ENCODE results near the gene CKB. TPM values are rescaled to one million over a fixed set of nuclear protein-coding genes. Genes with fewer than 3 reads are reported as not detected.

Gene CKB
- total and polyA plus RNA-seq, 9 of the 15 experiments (the other 6 are each of a cell fraction or from before 2014, with no cell fraction given): 23.9 to 692 (median 132) TPM

DNA sequence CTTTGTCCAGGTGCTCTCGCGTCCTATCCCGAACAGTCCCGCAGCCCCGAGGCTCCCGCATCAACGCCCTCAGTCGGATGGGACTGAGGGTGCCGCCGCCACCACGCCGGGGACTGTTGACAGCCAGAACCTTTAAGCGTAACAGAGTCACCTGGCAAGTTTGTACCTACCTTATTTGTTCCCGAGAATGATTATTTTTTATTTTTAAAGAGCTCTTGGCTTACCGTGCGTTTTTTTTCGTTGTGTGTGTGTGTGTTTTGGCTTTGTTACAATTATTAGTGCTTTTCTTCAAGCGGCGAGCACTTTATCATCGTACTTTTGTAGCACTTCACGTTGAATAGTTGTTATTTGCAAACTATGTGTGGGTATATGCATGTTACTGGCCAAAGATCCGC, 40.6 kb upstream of the CKB start (continued):
- no peak for TF ChIP-seq PHB2 (IDR thresholded peaks at IDR 0.05; ENCODE audit: low read depth)

DNA sequence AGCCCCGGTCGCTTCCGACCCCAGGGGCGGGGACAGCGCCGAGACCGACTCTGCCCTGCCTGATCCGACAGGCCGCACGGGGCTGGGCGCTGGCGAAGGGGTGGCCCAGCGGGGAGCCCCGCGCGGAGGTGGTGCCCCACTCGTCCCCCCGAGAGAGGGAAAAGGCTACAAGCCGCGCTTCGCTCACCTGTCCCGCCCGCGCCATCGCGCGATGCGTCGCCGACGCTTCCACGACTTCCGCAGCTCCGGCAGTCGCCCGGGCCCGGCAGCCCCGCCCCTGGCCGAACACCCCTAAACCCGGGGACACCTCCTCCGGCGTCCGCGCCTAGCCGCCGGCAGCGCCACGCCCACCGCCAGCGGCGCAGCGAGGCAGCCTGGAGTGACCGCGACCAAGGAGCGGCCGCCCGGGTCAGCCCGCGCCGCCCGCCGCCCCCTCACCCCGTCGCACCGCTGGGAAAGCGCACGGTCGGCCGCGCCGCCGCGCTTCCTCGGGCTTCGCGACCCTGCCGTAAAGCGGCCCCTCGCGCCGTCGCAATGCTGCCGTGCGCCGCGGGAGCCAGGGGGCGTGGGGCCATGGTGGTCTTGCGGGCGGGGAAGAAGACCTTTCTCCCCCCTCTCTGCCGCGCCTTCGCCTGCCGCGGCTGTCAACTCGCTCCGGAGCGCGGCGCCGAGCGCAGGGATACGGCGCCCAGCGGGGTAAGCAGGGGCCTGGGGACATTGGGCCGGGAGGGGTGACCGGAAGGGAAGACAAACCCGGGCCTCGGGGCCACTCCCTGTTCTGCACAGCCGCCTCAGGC, 40.0 kb upstream of the CKB start, which contains the start of the genes BAG5 and COA8:
TSS of gene BAG5 (minus strand) at position 229 of the 797 bp plus-strand sequence. CDS start 1,493 bp downstream, outside the sequence.
TSS of gene COA8 (plus strand) at position 532 of the 797 bp plus-strand sequence. CDS start at position 574, 42 bp downstream.
- ATAC-seq: peak; percentile 84
- H3K27me3 ChIP-seq (ENCODE audit: control insufficient read depth in 2 of 2, insufficient read depth in 2 of 2, low read length in 2 of 2): no peaks in the 10 kb centered on the region
- H3K9me3 ChIP-seq (replicated peaks; ENCODE audit: control insufficient read depth, insufficient read depth, low read depth, low read length): no peaks in the 10 kb centered on the region
- peak; percentile 82 to 90 (median 85) for DNase-seq (ENCODE audit: extremely low read depth in 1 of 4, low spot score in 3 of 4)
- H3K9ac ChIP-seq (ENCODE audit: insufficient read depth in 1 of 2, low read depth in 2 of 2, low read length in 2 of 2): peak within 1 kb of the TSS; percentile 84 to 96
- BruUV-seq (replicated peaks): no TSS peak
- WGBS (ENCODE audit: insufficient coverage, low coverage, missing lambda C conversion rate): 0% methylated on average over 22 of the region's 109 CpGs
- ChIA-PET CTCF (ENCODE audit: low intra/inter-chr PET ratio) (interaction anchor here (0.7 kb wide), 1 partner anchor 1912 kb away, joined by 3 read pairs; no protein-coding TSS in a partner anchor), POLR2A (interaction anchor here (0.6 to 1.2 kb wide), 3 partner anchors 14 to 26 kb away, joined by 4 read pairs; no protein-coding TSS in a partner anchor)
- intact Hi-C loops (cut with micrococcal nuclease) (loop anchor here (5.0 kb wide), 1 partner anchor 45 kb away; no protein-coding TSS in a partner anchor), in situ Hi-C loops (cut with MboI) (no loop called here)
- H3K9me1 ChIP-seq (ENCODE audit: control insufficient read depth, insufficient read depth, low read length): no peaks in the 10 kb centered on the region
- peak within 1 kb of the TSS; percentile 82 for H3K4me2 ChIP-seq (ENCODE audit: insufficient read depth, low read length)
- peaks cover 3 to 5% of the 10 kb centered on the region in 2 experiments; a peak in 3 of 5 replicates for H3K4me1 ChIP-seq (replicated peaks in 1 of 2; ENCODE audit: control insufficient read depth in 2 of 2, insufficient read depth in 2 of 2, low read length in 2 of 2)
- H3K36me3 ChIP-seq (ENCODE audit: control insufficient read depth, insufficient read depth, low read length): peaks cover 35% of the 10 kb centered on the region
- H3K79me2 ChIP-seq (ENCODE audit: control insufficient read depth, insufficient read depth, low read length): peaks cover 84% of the 10 kb centered on the region
- peaks cover 20% of the 10 kb centered on the region; the same call in 1 of the 2 replicates for H4K20me1 ChIP-seq (replicated peaks; ENCODE audit: control insufficient read depth, insufficient read depth, low read length)
- H2AFZ ChIP-seq (ENCODE audit: low read depth, low read length): peak within 1 kb of the TSS; percentile 88
- H3K4me3 ChIP-seq: peak within 1 kb of the TSS; percentile 93
- FAIRE-seq: peak; percentile 61
- peak within 1 kb of the TSS; percentile 96 for H3K27ac ChIP-seq (ENCODE audit: extremely low read depth, low read depth, low read length)
- peak; percentile 80 for TF ChIP-seq FOXP1 (CRISPR knock-in tag; IDR thresholded peaks at IDR 0.05)
- TF ChIP-seq, protein P1, sequence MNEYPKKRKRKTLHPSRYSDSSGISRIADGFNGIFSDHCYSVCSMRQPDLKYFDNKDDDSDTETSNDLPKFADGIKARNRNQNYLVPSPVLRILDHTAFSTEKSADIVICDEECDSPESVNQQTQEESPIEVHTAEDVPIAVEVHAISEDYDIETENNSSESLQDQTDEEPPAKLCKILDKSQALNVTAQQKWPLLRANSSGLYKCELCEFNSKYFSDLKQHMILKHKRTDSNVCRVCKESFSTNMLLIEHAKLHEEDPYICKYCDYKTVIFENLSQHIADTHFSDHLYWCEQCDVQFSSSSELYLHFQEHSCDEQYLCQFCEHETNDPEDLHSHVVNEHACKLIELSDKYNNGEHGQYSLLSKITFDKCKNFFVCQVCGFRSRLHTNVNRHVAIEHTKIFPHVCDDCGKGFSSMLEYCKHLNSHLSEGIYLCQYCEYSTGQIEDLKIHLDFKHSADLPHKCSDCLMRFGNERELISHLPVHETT (CRISPR knock-in tag; conservative IDR thresholded peaks at IDR 0.05 in 1 of 2, IDR thresholded peaks at IDR 0.05 in 1 of 2): no peak
- TF ChIP-seq, protein P2, sequence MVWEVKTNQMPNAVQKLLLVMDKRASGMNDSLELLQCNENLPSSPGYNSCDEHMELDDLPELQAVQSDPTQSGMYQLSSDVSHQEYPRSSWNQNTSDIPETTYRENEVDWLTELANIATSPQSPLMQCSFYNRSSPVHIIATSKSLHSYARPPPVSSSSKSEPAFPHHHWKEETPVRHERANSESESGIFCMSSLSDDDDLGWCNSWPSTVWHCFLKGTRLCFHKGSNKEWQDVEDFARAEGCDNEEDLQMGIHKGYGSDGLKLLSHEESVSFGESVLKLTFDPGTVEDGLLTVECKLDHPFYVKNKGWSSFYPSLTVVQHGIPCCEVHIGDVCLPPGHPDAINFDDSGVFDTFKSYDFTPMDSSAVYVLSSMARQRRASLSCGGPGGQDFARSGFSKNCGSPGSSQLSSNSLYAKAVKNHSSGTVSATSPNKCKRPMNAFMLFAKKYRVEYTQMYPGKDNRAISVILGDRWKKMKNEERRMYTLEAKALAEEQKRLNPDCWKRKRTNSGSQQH (CRISPR knock-in tag; IDR thresholded peaks at IDR 0.05): no peak
- TF ChIP-seq, protein P3, sequence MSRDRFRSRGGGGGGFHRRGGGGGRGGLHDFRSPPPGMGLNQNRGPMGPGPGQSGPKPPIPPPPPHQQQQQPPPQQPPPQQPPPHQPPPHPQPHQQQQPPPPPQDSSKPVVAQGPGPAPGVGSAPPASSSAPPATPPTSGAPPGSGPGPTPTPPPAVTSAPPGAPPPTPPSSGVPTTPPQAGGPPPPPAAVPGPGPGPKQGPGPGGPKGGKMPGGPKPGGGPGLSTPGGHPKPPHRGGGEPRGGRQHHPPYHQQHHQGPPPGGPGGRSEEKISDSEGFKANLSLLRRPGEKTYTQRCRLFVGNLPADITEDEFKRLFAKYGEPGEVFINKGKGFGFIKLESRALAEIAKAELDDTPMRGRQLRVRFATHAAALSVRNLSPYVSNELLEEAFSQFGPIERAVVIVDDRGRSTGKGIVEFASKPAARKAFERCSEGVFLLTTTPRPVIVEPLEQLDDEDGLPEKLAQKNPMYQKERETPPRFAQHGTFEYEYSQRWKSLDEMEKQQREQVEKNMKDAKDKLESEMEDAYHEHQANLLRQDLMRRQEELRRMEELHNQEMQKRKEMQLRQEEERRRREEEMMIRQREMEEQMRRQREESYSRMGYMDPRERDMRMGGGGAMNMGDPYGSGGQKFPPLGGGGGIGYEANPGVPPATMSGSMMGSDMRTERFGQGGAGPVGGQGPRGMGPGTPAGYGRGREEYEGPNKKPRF (IDR thresholded peaks at IDR 0.05; ENCODE audit: low read depth, low read length): no peak
- no peak for TF ChIP-seq MCM5 (IDR thresholded peaks at IDR 0.05; ENCODE audit: low read depth)
- TF ChIP-seq PCBP2 (IDR thresholded peaks at IDR 0.05; ENCODE audit: low read depth, low read length, poor library complexity, severe bottlenecking): no peak
- no peak for TF ChIP-seq ZNF79 (CRISPR knock-in tag; IDR thresholded peaks at IDR 0.05; ENCODE audit: low read depth)
- TF ChIP-seq ERF (CRISPR knock-in tag; IDR thresholded peaks at IDR 0.05): no peak
- no peak for TF ChIP-seq DDX20 (tag; IDR thresholded peaks at IDR 0.05; ENCODE audit: low read depth)
- no peak for TF ChIP-seq BMI1 (IDR thresholded peaks at IDR 0.05; ENCODE audit: low read length)
- TF ChIP-seq NFXL1 (CRISPR knock-in tag; IDR thresholded peaks at IDR 0.05): no peak
- TF ChIP-seq, protein P4, sequence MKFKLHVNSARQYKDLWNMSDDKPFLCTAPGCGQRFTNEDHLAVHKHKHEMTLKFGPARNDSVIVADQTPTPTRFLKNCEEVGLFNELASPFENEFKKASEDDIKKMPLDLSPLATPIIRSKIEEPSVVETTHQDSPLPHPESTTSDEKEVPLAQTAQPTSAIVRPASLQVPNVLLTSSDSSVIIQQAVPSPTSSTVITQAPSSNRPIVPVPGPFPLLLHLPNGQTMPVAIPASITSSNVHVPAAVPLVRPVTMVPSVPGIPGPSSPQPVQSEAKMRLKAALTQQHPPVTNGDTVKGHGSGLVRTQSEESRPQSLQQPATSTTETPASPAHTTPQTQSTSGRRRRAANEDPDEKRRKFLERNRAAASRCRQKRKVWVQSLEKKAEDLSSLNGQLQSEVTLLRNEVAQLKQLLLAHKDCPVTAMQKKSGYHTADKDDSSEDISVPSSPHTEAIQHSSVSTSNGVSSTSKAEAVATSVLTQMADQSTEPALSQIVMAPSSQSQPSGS (CRISPR knock-in tag; IDR thresholded peaks at IDR 0.05): no peak
